ENCODE results near the gene NTSR2. TPM values are rescaled to one million over a fixed set of nuclear protein-coding genes. Genes with fewer than 3 reads are reported as not detected.

Gene NTSR2, protein sequence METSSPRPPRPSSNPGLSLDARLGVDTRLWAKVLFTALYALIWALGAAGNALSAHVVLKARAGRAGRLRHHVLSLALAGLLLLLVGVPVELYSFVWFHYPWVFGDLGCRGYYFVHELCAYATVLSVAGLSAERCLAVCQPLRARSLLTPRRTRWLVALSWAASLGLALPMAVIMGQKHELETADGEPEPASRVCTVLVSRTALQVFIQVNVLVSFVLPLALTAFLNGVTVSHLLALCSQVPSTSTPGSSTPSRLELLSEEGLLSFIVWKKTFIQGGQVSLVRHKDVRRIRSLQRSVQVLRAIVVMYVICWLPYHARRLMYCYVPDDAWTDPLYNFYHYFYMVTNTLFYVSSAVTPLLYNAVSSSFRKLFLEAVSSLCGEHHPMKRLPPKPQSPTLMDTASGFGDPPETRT
- not detected for total RNA-seq (2021; fragmentation: NEBNext Ultra II Directional; extraction: Animal tissue kit (Norgen Biotek cat#: 25700))
- long read RNA-seq = 0 reads

GRCh38 chr2:11669454-11670291, at the start of gene NTSR2:
NTSR2 (minus strand) TSS chr2:11670195; CDS start chr2:11670129, 66 bp downstream.
- Mint-ChIP-seq H3K4me3 (no peak within 1 kb of the TSS), H3K27ac (no peak within 1 kb of the TSS), H3K36me3 (ENCODE audit: low read depth) (peaks cover 5% of the 10 kb centered on the region; the same call in 1 of the 2 replicates), H3K27me3 (ENCODE audit: insufficient read depth) (peaks cover 32% of the 10 kb centered on the region), H3K4me1 (ENCODE audit: low read depth) (peaks cover 8% of the 10 kb centered on the region; the same call in 1 of the 2 replicates), H3K9me3 (no peaks in the 10 kb centered on the region)
- no peak for DNase-seq
- TF ChIP-seq, protein P1, sequence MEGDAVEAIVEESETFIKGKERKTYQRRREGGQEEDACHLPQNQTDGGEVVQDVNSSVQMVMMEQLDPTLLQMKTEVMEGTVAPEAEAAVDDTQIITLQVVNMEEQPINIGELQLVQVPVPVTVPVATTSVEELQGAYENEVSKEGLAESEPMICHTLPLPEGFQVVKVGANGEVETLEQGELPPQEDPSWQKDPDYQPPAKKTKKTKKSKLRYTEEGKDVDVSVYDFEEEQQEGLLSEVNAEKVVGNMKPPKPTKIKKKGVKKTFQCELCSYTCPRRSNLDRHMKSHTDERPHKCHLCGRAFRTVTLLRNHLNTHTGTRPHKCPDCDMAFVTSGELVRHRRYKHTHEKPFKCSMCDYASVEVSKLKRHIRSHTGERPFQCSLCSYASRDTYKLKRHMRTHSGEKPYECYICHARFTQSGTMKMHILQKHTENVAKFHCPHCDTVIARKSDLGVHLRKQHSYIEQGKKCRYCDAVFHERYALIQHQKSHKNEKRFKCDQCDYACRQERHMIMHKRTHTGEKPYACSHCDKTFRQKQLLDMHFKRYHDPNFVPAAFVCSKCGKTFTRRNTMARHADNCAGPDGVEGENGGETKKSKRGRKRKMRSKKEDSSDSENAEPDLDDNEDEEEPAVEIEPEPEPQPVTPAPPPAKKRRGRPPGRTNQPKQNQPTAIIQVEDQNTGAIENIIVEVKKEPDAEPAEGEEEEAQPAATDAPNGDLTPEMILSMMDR (IDR thresholded peaks at IDR 0.05) = no peak

GRCh38 chr2:11719230-11719977, 49.4 kb upstream of the NTSR2 start:
- TF ChIP-seq, protein P1 (IDR thresholded peaks at IDR 0.05) = no peak
- Mint-ChIP-seq H3K36me3 (ENCODE audit: low read depth) (no peaks in the 10 kb centered on the region), H3K27me3 (ENCODE audit: insufficient read depth) (peaks cover 61% of the 10 kb centered on the region), H3K27ac (no peak overlapping the region), H3K4me1 (ENCODE audit: low read depth) (no peaks in the 10 kb centered on the region), H3K9me3 (no peaks in the 10 kb centered on the region), H3K4me3 (no peak overlapping the region)
- DNase-seq = no peak

GRCh38 chr2:11718606-11719005, 48.6 kb upstream of the NTSR2 start:
- no peak for DNase-seq
- Mint-ChIP-seq H3K4me1 (ENCODE audit: low read depth) (no peaks in the 10 kb centered on the region), H3K27ac (no peak overlapping the region), H3K36me3 (ENCODE audit: low read depth) (no peaks in the 10 kb centered on the region), H3K27me3 (ENCODE audit: insufficient read depth) (peaks cover 59% of the 10 kb centered on the region), H3K4me3 (no peak overlapping the region), H3K9me3 (no peaks in the 10 kb centered on the region)
- TF ChIP-seq, protein P1 (IDR thresholded peaks at IDR 0.05) = no peak

- H3K27ac Mint-ChIP-seq = no peak overlapping the region
- TF ChIP-seq, protein P1 (IDR thresholded peaks at IDR 0.05) = no peak
- no peaks in the 10 kb centered on the region for H3K36me3 Mint-ChIP-seq (ENCODE audit: low read depth)
- no peaks in the 10 kb centered on the region; the same call in 1 of the 2 replicates for H3K4me1 Mint-ChIP-seq (ENCODE audit: low read depth)
- no peaks in the 10 kb centered on the region for H3K9me3 Mint-ChIP-seq
- H3K27me3 Mint-ChIP-seq (ENCODE audit: insufficient read depth) = peaks cover 57% of the 10 kb centered on the region
- no peak overlapping the region for H3K4me3 Mint-ChIP-seq
- no peak for DNase-seq
These were observed 47.6 kb upstream of the NTSR2 start for GRCh38 chr2:11717623-11718022.

DNA sequence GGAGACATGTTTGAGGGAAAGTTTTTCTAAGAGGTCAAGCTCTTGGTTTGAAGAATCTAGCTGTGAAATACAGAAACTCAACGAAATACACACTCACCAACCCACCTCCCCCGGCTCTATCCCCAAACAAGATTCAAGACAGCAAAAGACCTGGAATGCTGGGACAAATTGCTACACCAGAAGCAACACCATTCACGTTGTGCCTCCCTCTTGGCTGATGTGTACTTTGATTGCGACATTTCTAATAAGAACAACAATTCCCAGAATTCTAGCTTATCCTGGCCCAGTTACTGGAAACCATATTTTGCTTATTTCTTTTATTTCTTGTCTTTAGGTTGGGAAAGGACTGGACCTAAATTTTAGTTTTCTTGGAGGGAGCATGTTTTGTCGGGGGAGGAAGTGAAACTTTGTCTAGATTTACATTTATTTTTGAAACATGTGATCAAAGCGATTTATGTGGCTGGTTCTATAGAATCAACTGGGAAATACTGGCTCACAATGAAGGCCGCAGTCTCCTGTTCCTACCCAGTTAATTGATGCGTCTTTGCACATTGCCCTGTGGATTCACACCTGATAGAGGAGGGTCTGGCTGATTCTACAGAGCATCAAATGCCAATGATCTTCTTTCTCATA, 46.8 kb upstream of the NTSR2 start:
- Mint-ChIP-seq H3K36me3 (ENCODE audit: low read depth) (no peaks in the 10 kb centered on the region), H3K4me1 (ENCODE audit: low read depth) (peaks cover 5% of the 10 kb centered on the region; the same call in 1 of the 2 replicates), H3K4me3 (no peak overlapping the region), H3K9me3 (no peaks in the 10 kb centered on the region), H3K27ac (no peak overlapping the region), H3K27me3 (ENCODE audit: insufficient read depth) (peaks cover 51% of the 10 kb centered on the region)
- DNase-seq = peak; percentile 3
- TF ChIP-seq, protein P1 (IDR thresholded peaks at IDR 0.05) = no peak

All from HFFc6 (cell line).